ENCODE measurements around the gene SYNCRIP.
"Not testable (repeated sequence)": the region's sequence is repeated elsewhere in the genome, so short reads cannot be mapped to it uniquely, and the experiment has no call there.

Gene SYNCRIP

DNA sequence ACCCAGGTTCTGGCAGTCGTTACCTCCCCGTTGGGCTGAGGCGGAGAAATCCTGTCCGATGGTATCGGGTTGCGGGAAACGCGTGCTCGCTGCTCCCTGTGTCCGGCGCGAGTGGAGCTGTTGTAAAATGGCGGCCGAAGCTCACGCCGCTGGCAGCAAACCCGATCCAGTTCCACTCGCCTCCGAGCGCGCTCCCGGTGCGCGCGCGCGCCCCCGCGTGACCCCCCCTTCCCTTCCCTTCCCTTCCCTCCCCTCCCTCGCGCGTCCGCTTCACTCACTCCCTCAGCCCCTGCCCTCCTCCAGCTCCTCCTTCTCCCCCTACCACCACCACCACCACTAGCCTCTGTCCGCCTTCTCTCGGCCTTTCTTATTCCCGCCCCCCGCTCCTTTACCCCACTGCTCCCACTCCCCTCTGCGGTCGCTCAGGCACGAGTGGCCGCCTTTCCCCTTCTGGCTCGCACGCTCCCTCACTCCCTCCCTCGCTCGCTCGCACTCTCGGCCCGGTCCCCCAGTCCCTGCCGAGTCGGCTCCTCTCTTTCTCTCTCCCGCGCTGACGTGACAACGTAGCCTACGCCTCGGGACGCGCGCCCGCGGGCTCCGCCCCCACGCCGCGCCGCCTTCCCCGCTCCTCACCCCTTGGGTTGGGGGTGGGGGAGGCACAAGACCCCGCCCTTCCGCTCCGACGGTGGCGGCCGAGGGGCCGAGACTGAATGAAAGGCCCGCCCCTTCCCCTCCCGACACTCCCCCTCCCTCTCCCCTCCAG, at the start of gene SYNCRIP:
TSS of gene SYNCRIP (minus strand) at position 113 of the 763 bp plus-strand sequence. CDS start 1,447 bp downstream, outside the sequence.
- peak; percentile 98 for DNase-seq

DNA sequence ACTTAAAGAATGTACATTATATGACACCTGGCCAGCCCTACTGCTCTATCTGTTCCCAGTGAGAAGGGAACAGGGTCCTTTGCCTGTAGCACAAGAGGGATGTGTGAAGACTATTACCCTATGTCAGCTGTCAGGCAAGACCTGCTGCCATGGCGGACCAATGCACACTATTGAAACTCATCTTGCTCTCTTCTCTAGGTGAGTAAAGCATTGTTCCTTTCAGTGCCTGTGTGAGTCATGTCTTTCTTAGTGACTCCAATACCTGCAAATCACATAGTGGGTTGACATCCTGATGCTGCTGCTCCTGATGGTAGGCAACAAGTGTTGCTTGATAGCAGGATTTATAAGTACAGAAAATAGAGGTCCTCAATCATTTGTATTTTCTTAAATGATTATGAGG, 48.8 kb upstream of the SYNCRIP start:
- no peak for DNase-seq

DNA sequence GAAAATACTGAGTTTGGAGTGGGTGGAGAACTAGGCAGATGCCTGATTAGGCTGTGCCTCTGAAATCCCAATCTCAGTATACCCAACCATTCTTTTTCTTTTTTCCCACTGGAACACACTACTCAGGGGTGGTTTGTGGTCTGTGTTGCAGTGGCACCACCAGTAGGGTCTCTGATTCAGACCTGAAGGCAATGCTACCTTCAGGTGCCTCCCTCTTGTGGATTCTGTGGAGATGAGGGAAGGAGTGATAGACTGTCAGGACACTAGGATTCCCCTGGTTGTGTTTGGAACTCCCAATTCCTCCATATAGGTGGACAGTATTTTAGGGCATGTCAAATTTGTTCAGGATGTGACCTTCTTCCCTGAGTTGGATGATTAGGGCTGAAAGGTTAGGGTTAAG, 47.4 kb upstream of the SYNCRIP start:
- no peak for DNase-seq

DNA sequence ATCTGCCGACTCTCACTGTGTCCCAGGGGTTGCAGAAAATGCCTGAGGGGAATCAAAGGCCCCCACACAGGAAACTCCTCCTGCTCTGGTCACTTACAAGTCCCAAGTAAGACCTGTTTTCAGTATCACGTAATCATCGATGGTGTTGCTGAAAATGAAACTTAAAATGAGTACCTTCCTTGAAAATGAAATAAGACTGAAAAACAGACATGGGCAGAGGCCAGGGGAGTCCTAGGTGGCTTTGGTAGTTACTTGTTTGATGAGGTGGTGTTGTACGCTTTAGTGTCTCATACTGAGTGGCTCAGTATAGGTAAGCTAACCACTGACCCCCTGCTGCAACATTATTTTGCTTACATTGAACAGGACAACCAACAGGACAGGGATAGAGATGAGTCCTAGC, 43.0 kb upstream of the SYNCRIP start:
- DNase-seq: no peak

DNA sequence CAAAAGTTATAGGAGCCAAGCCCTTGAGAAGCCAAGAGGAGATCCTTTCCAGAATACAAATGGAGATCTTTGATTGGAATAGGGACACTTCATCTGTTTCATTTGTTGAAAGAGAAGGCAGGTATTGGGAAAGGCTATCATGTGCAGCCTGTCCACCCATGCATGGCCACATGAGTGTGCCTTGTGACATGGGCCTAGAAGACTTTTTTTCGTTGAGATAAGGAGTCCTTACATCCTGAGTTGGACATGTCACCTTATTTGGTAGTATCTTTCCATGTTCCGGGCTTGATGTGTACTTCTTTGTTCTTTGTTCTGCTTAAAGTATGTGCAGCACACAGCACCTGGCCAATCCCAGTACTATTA, 42.1 kb upstream of the SYNCRIP start:
- DNase-seq: no peak

DNA sequence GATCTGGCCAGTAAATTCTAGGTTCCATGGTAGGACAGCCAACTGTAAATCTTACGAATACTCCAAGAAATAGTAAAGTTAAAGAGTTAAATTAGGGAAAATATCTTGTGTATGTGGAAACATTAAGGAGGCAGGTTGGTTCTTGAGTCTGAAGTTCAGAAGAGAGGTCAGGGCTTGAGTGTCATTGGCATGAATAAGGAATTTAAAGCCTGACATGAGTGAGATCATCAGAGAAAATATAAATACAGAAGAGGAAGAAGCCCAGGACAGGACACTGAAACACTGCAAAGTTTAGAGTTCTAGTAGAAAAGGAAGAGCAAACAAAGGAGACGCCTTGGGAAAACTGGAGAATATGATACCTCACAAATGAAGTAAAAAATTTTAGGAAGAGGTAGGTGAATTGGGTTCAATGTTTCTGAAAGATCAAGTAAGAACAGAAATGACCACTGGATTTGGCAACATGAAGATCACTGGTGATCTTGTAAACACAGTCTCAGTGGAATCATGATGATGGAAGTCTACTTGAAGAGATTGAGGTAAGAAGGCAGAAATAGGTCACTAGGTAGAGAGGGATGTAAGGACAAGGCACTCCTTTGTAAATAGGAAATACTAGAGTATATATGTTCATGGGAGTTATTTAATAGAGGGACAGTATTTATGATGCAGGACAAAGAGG, 41.6 kb upstream of the SYNCRIP start:
- no peak for DNase-seq

DNA sequence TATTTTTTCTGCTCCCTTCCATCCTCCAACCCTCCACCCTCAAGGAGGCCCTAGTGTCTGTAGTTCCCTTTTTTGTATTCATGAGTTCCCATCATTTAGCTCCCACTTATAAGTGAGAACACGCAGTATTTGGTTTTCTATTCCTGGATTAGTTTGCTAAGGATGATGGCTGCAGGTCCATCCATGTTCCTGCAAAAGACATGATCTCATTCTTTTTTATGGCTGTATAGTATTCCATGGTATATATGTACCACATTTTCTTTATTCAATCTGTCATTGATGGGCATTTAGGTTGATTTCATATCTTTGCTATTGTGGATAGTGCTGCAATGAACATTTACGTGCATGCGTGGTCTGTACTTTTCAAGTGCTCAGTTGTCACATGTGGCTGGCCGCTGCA, 39.2 kb upstream of the SYNCRIP start:
- DNase-seq: not testable (repeated sequence)

DNA sequence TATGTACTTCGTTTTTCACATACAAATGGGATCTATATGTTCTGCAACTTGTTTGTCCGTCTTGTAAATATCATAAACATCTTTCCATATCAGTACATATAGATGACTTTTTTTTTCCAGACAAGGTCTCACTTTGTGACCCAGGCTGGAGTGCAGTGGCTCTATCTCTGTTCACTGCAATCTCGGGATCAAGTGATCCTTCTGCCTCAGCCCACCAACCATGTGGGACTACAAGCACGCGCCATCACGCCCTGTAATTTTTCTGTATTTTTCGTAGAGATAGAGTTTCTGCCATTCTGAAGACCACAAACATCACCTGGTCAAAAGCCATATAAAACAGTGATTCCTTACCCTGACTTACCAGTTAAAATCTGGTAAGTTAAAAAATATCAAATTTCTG, 37.7 kb upstream of the SYNCRIP start:
- no peak for DNase-seq

DNA sequence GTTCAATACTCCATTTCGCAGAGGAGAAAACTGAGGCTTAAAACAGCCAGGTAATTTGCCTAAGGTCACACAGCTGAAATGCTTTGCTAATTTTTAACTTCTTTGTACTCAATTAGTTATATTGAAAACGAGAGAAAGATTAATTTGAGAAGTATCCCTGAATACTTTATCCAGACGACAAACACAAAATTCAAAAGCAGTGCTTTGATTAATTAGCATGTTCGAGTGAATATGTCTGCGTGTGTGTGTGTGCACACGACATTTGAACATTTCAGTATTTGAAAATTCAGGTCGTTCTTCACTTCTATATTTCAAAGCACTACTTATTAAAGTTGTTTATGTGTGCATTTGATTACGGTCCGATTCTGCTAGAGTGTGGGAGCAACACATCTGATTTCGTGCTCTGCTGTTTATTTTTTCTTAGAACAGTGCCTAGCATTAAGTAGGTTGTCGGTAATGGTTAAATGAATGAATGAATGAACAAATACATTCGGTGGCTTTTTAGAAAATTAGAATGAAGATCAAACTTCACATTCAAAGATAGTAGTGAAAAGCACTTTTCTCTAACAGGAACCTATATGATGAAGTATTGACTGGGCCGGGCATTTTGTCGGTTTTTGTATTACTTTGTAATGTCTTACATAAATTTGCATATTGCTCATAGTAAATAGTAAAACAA, 36.9 kb upstream of the SYNCRIP start:
- no peak for DNase-seq

DNA sequence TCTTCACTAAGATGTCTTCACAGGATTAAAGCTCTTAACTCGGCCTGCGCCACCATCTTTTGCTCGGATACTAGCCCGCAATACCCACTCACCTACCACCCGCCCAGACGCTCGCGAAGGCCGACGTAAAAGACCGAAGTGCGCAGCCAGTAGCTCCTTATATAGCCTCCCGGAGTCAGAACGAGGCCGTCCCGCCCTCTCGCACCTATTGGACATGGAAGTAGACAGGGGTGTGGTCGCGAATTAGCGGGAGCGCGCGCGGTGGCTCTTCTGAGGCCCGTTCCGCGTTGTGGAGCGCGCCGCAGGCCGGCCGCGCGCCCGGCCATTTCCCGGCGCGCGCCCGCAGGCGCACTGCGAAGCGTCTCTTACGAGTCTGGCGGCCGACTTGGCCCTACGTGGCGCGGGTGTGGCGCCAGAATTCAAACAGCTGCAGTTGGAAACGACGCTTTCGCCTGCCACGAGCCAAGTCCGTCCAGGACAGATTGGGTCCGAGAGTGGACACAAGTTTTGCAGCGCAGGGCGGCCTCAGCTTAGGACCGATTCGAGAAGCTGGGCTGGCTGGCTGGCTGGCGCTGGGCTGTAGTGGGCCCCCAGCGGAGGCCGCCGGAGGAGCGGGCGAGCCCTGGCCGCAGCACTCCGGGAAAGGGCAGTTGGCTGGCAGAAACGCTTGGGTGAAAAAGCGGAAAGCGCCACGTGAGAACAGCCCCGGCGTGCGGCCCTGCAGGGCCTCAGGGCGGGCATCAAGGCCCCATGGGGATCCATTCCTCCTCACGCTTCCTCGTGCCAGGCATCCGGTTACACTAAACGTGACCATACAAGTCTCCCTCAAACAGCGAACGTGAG, 36.1 kb upstream of the SYNCRIP start:
- peak; percentile 98 for DNase-seq

DNA sequence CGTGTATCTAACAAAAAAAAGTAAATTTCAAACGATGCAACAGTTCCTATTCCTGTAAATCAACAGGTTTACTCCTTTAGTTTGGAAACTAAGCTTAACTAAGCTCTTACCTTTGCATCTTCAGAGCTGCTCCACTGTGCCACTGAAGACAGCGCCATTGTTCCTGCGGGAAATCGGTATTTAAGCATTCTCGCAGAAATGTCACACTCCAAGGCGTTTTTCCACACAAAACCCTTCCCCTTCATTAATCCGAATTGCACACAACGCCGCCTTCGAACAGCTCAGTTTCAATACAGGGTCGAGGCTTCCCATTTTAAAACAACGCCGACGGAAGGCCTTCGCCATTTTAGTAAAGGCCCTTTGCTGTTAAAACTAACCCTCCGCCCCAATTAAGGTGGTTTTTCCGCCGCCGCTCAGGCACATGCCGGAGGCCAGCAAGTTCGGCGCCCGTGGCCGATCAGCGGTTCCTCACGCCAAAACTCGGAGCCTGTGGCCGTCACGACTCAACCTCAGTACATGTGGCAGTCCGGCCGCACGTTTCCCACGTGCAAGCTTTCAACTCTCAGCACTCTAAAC, 35.4 kb upstream of the SYNCRIP start:
- DNase-seq: no peak

DNA sequence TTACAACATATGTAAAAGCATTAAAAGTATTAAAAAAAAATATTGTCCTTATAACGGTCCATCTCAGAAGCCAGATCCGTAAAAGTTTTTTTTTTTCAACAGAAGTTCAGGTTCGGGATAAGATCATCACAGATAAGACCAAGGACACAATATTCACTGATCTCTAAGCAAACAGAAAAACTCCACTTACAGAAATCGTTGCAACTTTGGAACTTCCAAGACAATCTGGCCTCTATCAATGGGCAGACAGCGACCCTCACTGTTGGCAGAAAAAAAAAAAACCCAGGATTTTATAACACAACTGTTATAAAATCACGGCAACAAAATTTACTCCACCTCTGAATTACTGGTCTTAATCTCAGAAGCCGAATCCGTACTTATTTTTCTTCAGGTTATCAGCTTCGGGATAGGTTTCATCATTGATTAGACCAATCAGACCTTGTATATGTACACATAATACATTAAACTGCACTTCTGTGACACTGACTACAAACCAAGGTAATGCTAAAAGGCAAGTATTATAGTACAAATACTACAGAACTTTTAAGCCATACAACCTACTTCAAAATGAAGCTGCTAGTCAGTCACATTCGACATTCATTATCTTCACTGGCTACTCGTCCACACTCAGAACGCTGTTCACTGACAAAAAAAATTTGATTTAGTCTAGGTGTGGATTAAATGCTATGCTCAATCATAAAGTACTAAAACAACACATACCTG, 34.7 kb upstream of the SYNCRIP start:
- no peak for DNase-seq

DNA sequence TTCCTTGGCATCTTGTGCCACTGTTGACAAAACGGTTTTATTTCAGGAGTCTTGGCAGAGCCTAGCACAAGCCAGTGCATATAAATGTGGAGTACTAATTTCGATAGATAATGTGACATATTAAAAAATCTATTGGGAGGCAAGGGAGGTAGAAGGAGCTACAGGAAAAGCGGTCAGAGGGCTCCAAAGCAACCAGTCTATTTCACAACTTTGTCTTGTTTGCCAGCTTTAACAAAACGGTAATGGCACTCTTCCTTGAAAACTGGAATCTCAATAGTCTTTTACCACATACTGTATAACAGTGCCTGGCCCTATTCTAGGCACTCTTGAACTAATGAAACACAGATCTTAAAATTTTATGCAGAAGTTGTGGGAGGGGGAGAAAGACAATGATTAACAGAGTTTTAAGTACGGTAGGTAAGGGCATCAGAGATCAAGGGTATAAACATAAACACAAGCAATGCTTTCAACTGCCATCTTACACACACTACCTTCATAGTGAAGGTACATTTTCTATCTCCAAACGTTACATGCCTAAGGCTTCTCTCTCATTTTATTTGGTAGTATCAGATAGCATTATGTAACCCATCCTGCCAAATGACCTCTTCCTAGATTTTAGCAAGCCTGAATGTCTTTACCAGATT, 33.5 kb upstream of the SYNCRIP start:
- DNase-seq: no peak

DNA sequence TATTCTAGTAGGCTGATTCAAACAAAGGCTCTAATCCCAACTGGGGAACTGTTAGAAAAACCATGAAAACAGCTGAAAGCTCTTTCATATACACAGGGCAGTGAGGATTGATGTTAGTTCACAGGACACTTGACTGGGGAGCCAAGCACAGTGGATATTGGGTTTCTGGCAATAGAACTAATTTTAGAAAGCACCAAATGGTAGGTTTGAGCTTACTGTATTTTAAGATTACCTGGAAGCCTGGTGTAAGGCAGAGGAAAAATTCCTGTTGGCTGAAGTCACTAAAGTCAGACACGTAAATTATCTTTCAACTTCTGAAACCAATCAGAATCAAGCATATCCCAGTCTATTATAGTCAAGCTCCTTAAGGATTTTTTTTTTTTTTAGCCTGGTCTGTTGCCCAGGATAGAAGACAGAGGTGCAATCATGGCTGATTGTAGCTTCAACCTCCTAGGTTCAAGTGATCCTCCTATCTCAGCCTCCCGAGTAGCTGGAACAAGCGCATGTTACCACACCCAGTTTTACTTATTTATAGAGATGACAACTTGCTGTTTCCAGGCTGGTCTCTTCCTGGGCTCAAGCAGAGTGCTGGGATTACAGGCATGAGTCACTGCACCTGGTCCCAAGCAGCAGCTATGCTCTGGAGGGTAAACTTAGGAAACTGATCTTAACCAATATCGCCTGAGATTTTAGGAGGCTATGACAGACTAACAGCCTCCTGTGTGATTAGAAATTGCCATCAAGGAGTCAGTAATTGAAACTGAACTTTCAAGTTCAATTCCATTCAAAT, 32.5 kb upstream of the SYNCRIP start:
- DNase-seq: no peak

DNA sequence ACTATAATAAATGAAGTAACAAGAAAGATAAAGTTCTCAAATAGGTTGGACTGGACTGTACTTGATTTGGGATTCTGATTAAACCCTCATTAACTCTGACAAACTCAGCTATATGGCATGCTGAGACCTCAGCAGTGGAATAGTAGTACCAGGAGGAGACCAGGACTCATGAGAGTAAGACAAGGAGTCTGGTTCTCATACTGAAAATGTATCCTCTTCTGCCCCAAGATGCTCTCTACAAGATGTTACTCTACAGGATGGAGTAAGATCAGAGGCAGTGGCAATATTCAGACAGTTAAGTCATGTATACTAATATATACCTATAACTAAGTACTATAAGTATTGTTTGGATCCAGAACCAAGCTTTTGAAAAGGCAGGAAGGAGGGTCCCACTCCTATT, 31.9 kb upstream of the SYNCRIP start:
- no peak for DNase-seq

DNA sequence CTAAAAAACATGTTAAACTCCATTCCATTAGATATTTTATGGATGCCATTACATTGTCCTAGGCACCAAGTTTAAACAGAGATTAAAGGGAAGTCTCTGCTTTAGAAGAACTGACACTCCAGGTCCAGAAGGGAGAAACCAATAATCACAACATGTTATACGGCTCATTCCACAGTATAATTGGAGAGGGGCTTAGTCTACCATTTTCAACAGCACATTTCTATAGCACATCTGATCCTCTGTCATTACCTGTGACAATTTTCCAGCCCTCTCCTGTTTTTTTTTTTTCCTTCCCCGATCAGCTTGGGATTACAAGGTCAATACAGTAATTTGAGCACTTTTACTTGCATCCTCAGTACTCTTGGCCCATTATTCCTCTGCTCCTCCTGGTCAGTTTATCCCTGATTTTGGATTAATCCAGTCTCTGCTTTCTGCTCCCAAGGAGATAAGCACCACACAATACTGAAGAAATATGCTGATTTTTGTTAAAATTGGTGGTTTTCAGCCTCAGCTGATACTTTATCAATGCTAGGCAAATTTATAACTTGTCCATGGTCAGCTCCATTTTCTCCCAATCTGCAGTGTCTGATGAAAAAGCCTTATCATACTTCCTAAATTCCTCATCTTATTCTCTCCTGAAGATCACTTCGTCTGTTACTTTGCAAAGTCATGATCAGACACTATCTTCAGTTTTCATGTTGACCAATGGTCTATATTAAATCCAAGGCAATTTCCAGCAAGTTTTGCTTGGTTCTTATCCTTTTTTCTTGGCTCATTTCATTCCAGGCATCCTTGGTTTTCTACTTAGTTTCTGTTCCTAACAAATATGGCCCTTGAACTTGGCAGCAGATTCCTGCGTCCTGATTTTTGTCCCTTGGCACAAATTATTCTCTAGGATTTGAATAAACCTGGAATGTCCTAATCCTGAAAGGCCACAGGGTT, 30.8 kb upstream of the SYNCRIP start:
- DNase-seq: no peak

DNA sequence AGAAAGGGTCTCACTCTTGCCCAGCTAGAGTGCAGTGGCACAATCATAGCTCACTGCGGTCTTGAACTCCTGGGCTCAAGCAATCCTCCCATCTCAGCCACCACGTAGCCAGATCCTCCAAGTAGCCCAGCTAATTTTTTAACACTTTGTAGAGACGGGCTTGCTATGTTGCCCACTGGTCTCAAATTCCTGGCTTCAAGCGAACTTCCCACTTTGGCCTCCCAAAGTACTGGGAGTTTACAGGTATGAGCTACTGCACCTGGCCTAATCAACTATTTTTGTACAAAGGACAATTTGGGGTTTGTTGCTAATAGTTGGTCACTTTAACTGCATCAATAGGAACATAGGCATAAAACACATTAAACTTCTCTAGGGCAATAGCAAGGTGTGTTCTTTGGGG, 29.9 kb upstream of the SYNCRIP start:
- DNase-seq: no peak

DNA sequence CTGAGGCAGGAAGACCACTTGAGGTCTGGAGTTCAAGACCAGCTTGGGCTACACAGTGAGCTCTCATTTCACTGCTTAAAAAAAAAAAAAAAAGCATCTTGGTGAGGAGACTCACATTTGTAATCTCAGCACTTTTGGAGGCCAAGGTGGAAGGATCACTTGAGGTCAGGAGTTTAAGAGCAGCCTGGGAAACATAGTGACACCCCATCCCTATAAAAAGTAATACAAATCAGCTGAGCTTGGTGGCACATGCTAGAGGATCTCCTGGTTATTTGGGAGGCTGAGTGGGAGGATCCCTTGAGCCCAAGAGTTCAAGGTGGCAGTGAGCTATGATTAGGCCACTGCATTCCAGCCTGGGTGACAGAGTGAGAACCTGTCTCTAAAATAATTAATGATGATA, 29.4 kb upstream of the SYNCRIP start:
- DNase-seq: no peak

DNA sequence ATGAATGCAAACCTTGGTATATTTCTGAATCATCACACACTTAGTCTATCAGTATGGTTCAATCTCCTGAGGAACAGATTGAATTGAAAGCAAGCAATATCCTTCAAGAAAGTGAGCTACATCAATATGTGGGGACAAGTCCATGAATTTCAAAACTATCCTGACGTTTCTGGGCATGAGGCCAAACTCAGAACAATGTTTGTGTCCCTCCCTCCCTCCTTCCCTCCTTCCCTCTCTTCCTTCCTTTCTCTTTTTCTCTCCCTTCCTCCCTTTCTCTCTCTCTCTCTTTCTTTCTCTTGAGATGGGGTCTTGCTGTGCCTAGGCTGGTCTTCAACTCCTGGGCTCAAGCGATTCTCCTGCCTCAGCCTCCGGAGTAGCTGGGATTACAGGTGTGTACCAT, 27.9 kb upstream of the SYNCRIP start:
- DNase-seq: no peak

Data from stimulated activated CD4-positive, alpha-beta T cell treated with anti-CD3 and anti-CD28 coated beads, Interleukin-4, amount 100 ng/mL, for 24 hours (primary cell).